Endodermal cell (in vitro differentiated cells): Measurements from ENCODE around the gene ERMP1. TPM values are rescaled to one million over a fixed set of nuclear protein-coding genes. Genes with fewer than 3 reads are reported as not detected.

Source experiments
- DNase-seq: peaks from one replicate; pipeline ENCODE4 v3.0.0-alpha.2; 2017
- H3K27ac ChIP-seq: 2 replicates; pipeline ENCODE4 v1.5.1; 2013; ENCODE audit warnings: mild to moderate bottlenecking, low read depth, low read length, moderate library complexity
- H3K27me3 ChIP-seq: 2 replicates; pipeline ENCODE4 v1.6.1; 2013; ENCODE audit warnings: mild to moderate bottlenecking, low read length, moderate library complexity; ENCODE audit not compliant: insufficient read depth, control insufficient read depth, poor library complexity, severe bottlenecking
- H3K36me3 ChIP-seq: 2 replicates; pipeline ENCODE4 v1.7.0; 2013; ENCODE audit warnings: mild to moderate bottlenecking, low read length, moderate library complexity; ENCODE audit not compliant: control insufficient read depth, insufficient read depth
- H3K4me1 ChIP-seq: one replicate; pipeline ENCODE4 v1.7.0; 2013; ENCODE audit warnings: low read length; ENCODE audit not compliant: control insufficient read depth, insufficient read depth
- H3K4me3 ChIP-seq: 2 replicates; pipeline ENCODE4 v1.5.1; 2013; ENCODE audit warnings: mild to moderate bottlenecking, low read length, moderate library complexity
- H3K9ac ChIP-seq: 2 replicates; pipeline ENCODE4 v1.6.1; 2013; ENCODE audit warnings: mild to moderate bottlenecking, low read length, moderate library complexity; ENCODE audit not compliant: poor library complexity, severe bottlenecking; ENCODE audit errors: extremely low read depth
- H3K9me3 ChIP-seq: 2 replicates; pipeline ENCODE4 v1.6.1; 2013; ENCODE audit warnings: mild to moderate bottlenecking, low read length, moderate library complexity; ENCODE audit not compliant: control insufficient read depth
- H3K27ac Mint-ChIP-seq: 2 replicates; pipeline ENCODE4 v1.8.0; 2020; ENCODE audit warnings: mixed read lengths
- H3K27me3 Mint-ChIP-seq: 2 replicates; pipeline ENCODE4 v1.8.0; 2021; ENCODE audit warnings: mild to moderate bottlenecking, mixed read lengths; ENCODE audit not compliant: insufficient read depth
- H3K36me3 Mint-ChIP-seq: 2 replicates; pipeline ENCODE4 v1.8.0; 2020; ENCODE audit warnings: low read depth, mixed read lengths
- H3K4me1 Mint-ChIP-seq: 2 replicates; pipeline ENCODE4 v1.8.0; 2020; ENCODE audit warnings: mixed read lengths
- H3K4me3 Mint-ChIP-seq: 2 replicates; pipeline ENCODE4 v1.8.0; 2020; ENCODE audit warnings: mild to moderate bottlenecking, moderate library complexity, mixed read lengths
- H3K9me3 Mint-ChIP-seq: 2 replicates; pipeline ENCODE4 v1.8.0; 2020; ENCODE audit warnings: mild to moderate bottlenecking, mixed read lengths
- CTCF ChIP-seq: fragments of 200-600 bp; sonication (generic); conservative IDR thresholded peaks from 2 replicates; pipeline ENCODE4 v1.5.0; 2021; ENCODE audit warnings: antibody characterized with exemption, mild to moderate bottlenecking
- WGBS, 2 experiments: methylation state at CpG; one replicate each; pipeline versions ENCODE4 v1.1.5 to v1.1.7; 2013; ENCODE audit warnings: missing lambda C conversion rate in 2 of 2, mixed read lengths in 1 of 2; ENCODE audit not compliant: insufficient coverage in 1 of 2, insufficient read length in 1 of 2; 5-methylcytosine and 5-hydroxymethylcytosine counted together
- total RNA-seq, 2 donors: library from RNA; stranded (reverse); fragmentation: NEBNext Ultra II Directional in 1 of 2; extraction: Animal tissue kit (Norgen Biotek cat#: 25700) in 1 of 2; gene quantifications; 2 replicates in 1 of 2; 3 replicates in 1 of 2; pipeline ENCODE4 v1.2.1, GENCODE V29; 2021

ERMP1 gene
- total RNA-seq, 2 donors from 2014 or later: 22.8 to 36.0 TPM

GRCh38 chr9:5853617-5854016 is 20.7 kb upstream of the ERMP1 start:
- Mint-ChIP-seq H3K9me3 (no peaks in the 10 kb centered on the region), H3K27ac (no peak overlapping the region), H3K4me1 (peaks cover 18% of the 10 kb centered on the region), H3K27me3 (peaks cover 8% of the 10 kb centered on the region), H3K36me3 (no peaks in the 10 kb centered on the region), H3K4me3 (no peak overlapping the region)
- Histone ChIP-seq H3K4me1 (peaks cover 2% of the 10 kb centered on the region), H3K36me3 (no peaks in the 10 kb centered on the region), H3K27me3 (peaks cover 7% of the 10 kb centered on the region), H3K27ac (no peak overlapping the region), H3K9me3 (no peaks in the 10 kb centered on the region), H3K9ac (no peak overlapping the region), H3K4me3 (no peak overlapping the region)
- 93 to 95% methylated on average over 2 to 3 of the region's 3 CpGs for WGBS, 2 experiments
- no peak for DNase-seq
- TF ChIP-seq CTCF: no peak

GRCh38 chr9:5852987-5853386 is 20.1 kb upstream of the ERMP1 start:
- H3K9ac ChIP-seq: no peak overlapping the region
- no peak overlapping the region for H3K27ac ChIP-seq
- WGBS, 2 experiments: 79 to 100% methylated on average over 1 of the region's 1 CpG
- H3K9me3 ChIP-seq: no peaks in the 10 kb centered on the region
- Mint-ChIP-seq H3K4me1 (peaks cover 22% of the 10 kb centered on the region), H3K4me3 (no peak overlapping the region), H3K36me3 (no peaks in the 10 kb centered on the region), H3K9me3 (no peaks in the 10 kb centered on the region), H3K27me3 (peaks cover 5% of the 10 kb centered on the region), H3K27ac (peak overlapping the region; percentile 50)
- H3K4me3 ChIP-seq: no peak overlapping the region
- peaks cover 4% of the 10 kb centered on the region for H3K4me1 ChIP-seq
- H3K36me3 ChIP-seq: no peaks in the 10 kb centered on the region
- H3K27me3 ChIP-seq: peaks cover 7% of the 10 kb centered on the region
- no peak for DNase-seq
- TF ChIP-seq CTCF: no peak

- no peaks in the 10 kb centered on the region for H3K36me3 Mint-ChIP-seq
- H3K27me3 Mint-ChIP-seq: peaks cover 3% of the 10 kb centered on the region
- DNase-seq: no peak
- H3K9me3 Mint-ChIP-seq: no peaks in the 10 kb centered on the region
- peaks cover 4% of the 10 kb centered on the region for H3K4me1 ChIP-seq
- H3K36me3 ChIP-seq: no peaks in the 10 kb centered on the region
- H3K4me1 Mint-ChIP-seq: peaks cover 24% of the 10 kb centered on the region
- H3K4me3 Mint-ChIP-seq: no peak overlapping the region
- no peak overlapping the region for H3K27ac Mint-ChIP-seq
- no peak for TF ChIP-seq CTCF
- H3K27me3 ChIP-seq: no peaks in the 10 kb centered on the region
- H3K4me3 ChIP-seq: no peak overlapping the region
- H3K9me3 ChIP-seq: no peaks in the 10 kb centered on the region
- no peak overlapping the region for H3K9ac ChIP-seq
- WGBS, 2 experiments: 100% methylated on average over 1 to 2 of the region's 2 CpGs
- no peak overlapping the region for H3K27ac ChIP-seq
These were observed 18.5 kb upstream of the ERMP1 start for GRCh38 chr9:5851445-5851844.
